Fibroblast of the conjunctiva (primary cell): Measurements from ENCODE around the gene PGK2.
"Not testable (repeated sequence)": the region's sequence is repeated elsewhere in the genome, so short reads cannot be mapped to it uniquely, and the experiment has no call there.

Experiments used
- DNase-seq: peaks from one replicate; pipeline ENCODE4 v3.0.0-alpha.2; 2010; ENCODE audit warnings: low read depth

The PGK2 gene

GRCh38 chr6:49787176-49787575, at the start of gene PGK2:
Gene PGK2 (minus strand): TSS chr6:49787285. CDS start chr6:49787187, 98 bp downstream.
- DNase-seq, result no peak

GRCh38 chr6:49835140-49835539, 48.1 kb upstream of the PGK2 start:
- DNase-seq, result no peak

DNA sequence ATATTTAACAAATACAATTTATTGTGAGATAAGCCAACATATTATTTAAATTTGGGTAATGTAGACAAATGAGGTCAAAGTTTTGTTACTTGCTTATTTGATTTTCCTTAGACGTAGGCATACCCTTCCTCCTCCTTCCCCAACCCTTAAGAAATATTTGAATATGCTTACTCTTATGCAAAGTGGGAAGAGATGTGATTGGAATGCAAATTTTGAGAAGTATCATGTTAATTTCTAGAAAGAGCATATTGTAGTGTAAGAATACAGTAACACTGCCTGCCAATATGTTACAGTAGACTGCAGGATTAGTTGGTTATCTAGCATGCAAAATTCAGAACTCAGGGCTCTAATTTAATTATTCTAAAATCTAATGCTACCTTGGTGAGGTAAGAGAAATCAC, 46.3 kb upstream of the PGK2 start:
- DNase-seq, result no peak

- DNase-seq, result no peak
These were observed 39.8 kb upstream of the PGK2 start for GRCh38 chr6:49826743-49827406.

DNA sequence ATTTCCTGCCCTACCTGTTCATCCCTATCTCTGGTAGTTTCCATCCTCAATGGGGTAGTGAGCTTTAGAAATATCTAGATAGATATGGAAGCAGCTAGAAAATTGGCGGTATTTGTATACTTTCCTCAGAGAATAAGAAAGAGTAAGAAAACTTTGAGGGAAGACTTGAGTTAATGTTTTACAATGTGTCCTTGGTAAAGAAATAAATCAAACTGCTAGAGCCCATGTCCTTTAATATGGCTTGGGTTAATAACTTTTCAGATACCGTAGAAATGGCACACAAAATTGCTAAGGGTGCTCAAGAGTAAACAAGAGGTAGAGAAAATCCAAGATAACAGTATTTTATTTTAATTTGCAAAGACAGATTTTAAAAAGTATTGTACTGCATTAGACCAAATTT, 28.1 kb upstream of the PGK2 start:
- DNase-seq, result no peak

DNA sequence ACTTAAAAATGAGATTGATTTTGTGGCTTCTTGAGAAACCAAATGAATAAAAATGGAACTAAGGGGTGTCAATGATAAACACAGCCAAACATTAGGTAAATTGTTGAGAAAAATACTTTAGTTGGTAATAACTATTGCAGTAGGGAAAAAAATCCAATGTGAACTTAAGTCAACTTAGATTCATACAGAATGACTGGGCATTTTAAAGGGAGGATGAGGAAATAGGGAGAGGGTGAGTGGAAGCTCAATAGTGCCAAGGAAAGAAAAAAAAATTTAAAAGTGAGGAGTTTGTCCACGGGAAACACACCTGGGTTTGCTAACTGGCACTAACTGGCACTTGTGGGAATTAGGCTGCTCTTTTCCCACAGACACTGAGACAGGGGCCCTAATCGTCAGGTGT, 26.2 kb upstream of the PGK2 start:
- no peak for DNase-seq

DNA sequence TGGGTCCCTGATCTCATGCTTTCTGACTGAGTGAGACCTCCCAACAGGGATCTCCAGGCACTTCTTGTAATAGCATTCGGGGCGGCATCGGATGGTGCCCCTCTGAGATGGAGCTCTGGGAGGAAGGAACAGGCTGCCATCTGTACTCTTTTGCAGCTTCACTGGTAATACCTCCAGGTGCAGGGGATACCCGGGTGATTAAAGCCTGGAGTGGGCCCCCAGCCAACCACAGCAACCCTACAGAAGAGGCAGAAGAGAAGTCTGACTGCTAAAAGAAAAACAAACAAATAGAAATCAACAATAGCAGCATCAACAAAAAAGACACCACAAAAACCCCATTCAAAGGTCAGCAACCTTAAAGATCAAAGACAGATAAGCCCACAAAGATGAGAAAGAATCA, 19.1 kb upstream of the PGK2 start:
- DNase-seq, result no peak

GRCh38 chr6:49805246-49805645, 18.2 kb upstream of the PGK2 start:
- DNase-seq, result no peak

- DNase-seq, result no peak
These were observed 14.4 kb upstream of the PGK2 start for GRCh38 chr6:49801525-49801924.

DNA sequence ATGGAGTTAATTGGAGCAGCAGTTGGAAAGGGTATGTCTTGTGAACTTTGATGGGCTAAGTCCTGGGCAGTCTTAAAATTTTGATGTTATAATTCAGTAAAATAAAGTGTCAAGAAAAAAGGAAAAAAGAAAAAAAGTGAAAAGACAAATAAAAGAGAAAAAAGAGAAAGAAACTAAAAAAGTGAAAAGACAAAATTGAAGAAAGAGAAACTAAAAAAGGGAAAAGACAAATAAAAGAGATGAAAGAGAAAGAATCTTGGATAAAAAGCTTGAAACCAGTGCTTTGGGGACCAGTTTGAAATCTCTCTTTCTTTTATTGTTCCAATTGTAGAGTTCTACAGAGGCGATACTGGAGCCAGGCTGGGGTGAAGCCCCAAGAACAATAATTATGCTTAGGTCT, 12.0 kb upstream of the PGK2 start:
- no peak for DNase-seq

GRCh38 chr6:49796842-49797455, 9.9 kb upstream of the PGK2 start:
- DNase-seq, result not testable (repeated sequence)

- DNase-seq, result no peak
These were observed 3.3 kb upstream of the PGK2 start for GRCh38 chr6:49790341-49790740.

GRCh38 chr6:49784272-49784671, 2.8 kb downstream of the PGK2 start:
- DNase-seq, result no peak

DNA sequence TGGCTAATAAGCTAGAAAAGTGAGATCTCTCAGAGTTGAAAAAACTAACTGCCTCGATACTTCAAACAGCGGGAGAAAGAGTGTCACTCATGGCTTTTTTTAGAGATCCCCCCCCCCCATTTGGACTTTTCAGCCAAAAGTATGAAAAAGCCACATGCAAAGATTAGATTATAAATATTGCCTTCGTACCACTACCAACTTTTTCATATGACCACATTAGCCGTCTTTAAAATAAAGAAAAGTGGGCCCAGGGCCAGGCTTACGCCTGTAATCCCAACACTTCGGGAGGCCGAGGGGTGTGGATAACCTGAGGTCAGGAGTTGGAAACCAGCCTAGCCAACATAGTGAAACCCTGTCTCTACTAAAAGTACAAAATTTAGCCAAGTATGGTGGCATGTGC, 4.4 kb downstream of the PGK2 start:
- DNase-seq, result no peak

GRCh38 chr6:49782293-49782692, 4.8 kb downstream of the PGK2 start:
- DNase-seq, result no peak

GRCh38 chr6:49776444-49776843, 10.6 kb downstream of the PGK2 start:
- DNase-seq, result no peak

- no peak for DNase-seq
These were observed 12.0 kb downstream of the PGK2 start for GRCh38 chr6:49775043-49775442.

DNA sequence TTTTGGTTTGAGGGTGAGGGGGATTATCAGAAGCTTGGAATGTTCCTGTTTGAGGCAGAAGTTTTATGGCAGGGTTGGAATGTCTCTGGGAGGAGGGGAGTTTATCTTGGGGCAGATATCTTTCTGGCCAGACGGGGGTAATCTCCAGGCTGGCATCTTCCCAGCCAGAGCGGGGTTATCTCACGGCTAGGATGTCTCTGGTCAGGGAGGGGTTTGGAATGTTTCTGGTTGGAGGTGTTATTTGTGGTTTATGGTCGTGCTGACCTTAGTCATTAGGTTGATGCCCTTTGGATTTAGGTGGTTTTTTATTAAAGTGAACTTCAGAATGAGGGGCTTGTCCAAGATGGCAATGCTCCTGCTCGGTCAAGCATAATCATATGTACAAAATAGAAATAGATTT, 14.8 kb downstream of the PGK2 start:
- no peak for DNase-seq

- no peak for DNase-seq
These were observed 20.3 kb downstream of the PGK2 start for GRCh38 chr6:49766762-49767161.

GRCh38 chr6:49764571-49765236, 22.4 kb downstream of the PGK2 start:
- no peak for DNase-seq

DNA sequence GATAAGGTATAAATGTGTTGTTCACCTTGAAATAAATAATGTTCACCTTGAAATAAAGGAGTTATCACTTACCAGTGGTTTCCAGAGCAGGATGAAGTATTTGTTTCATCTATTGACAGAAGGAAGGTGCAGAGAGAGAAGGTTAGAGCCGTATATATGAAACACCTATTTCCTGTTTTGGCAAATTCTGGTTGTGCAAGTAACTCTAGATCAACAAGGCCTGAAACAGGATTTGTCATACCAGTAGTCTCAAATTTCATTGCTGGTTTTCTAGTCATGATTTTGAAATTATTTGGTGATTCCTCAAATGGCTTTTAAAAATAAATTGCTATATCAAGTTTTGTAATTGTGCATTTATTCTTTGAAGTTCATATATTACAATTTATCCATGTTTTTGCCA, 42.8 kb downstream of the PGK2 start, which contains the start of gene CRISP3:
Gene CRISP3, minus strand, starts transcription at position 130 of the 400 bp plus-strand sequence. Its CDS starts 21 bp downstream, at position 109.
- no peak for DNase-seq

GRCh38 chr6:49743429-49743828, 43.7 kb downstream of the PGK2 start:
- DNase-seq, result no peak

GRCh38 chr6:49739423-49739822, 47.7 kb downstream of the PGK2 start:
- no peak for DNase-seq
